GM18861 (cell line): Measurements from ENCODE around the gene MVP.
"Not testable (repeated sequence)": the region's sequence is repeated elsewhere in the genome, so short reads cannot be mapped to it uniquely, and the experiment has no call there.

Source experiments
- ATAC-seq: cut with Tn5 transposase; IDR thresholded peaks from one replicate; pipeline ENCODE4 v1.9.1; 2021; ENCODE audit not compliant: unreplicated experiment

Gene MVP

GRCh38 chr16:29869067-29869466, 48.8 kb downstream of the MVP start:
- ATAC-seq, result not testable (repeated sequence)

DNA sequence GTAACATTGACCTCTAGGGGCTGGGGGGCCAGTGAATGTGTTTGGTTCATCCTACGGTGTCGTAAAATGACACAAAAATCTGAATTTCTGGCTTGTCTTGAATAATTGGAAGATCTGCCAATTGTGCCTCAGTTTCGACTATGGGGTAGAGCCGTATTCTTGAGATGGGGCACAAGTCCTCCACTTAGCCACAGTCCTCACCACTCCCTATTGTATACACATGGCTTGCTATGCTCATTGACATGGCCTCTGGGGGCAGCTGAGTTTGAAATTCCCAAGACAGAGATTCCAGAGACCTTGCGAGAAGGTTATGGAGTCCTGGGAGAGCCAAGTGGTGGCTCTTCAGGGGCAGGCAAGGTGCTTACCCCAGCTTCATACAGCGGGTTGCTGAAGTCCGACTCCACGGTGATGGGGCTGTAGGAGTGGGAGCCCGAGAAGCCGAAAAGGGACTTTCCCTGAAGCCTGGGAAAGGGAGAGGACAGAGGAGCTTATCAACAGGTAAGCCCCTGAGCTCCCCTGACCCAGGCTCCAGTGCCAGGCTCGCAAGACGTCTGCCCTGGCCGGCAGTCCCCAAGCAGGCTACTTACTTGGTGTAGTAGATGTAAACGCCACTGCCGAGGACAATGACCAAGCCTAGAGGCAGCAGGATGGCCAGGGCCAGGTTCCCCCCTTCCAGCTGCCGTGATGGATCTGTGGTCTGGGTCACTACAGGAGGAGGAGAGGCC, 51.7 kb downstream of the MVP start:
- ATAC-seq, result no peak

GRCh38 chr16:29873319-29873718, 53.1 kb downstream of the MVP start:
- ATAC-seq, result no peak

GRCh38 chr16:29875206-29875605, 54.9 kb downstream of the MVP start:
- no peak for ATAC-seq

DNA sequence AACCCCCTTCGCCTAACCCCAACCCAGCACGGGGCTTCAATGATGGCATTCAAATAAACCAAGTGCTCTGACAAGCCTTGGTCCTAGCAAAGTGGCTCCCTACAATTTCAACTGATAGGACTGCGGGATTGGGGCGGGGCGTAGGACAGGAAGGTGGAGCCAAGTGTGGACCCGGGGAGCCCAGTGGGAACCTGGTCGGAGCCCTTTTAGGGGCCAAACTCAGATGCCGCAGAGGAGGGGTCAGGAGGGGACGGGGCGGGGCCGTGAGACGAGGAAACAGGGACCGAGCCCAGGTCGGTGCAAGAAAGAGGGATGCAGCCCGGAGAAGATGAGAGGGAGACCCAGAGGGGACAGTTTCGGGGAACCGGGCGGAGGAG, 55.9 kb downstream of the MVP start:
- no peak for ATAC-seq

DNA sequence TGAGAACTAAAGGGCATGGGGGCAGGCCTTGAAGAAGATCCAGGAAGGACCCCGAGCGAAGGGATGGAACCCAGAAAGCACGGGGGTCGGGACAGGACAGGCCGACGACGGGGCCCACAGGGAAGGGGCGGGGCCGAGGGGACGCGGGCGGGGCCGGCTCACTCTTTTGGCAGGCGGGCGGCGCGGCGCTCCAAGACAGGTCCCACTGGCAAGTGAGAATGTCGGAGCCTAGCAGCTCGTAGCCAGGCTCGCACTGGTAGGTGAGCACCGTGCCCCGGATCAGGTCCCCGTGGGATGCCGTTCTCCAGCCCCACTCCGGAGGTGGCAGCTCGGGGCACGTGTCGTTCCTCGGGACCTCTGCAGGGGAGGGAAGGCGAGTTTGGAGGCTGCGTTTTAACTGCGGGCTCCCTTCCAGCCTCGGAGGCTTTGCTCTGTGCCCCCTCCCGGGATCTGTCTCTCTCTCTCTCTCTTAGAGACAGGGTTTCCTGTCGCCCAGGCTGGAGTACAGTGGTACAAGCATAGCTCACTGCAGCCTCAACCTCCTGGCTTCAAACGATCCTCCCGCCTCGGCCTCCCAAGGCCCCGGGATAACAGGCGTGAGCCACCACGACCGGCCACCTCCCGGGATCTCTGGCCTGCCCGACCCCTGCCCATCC, 56.5 kb downstream of the MVP start:
- ATAC-seq, result no peak

DNA sequence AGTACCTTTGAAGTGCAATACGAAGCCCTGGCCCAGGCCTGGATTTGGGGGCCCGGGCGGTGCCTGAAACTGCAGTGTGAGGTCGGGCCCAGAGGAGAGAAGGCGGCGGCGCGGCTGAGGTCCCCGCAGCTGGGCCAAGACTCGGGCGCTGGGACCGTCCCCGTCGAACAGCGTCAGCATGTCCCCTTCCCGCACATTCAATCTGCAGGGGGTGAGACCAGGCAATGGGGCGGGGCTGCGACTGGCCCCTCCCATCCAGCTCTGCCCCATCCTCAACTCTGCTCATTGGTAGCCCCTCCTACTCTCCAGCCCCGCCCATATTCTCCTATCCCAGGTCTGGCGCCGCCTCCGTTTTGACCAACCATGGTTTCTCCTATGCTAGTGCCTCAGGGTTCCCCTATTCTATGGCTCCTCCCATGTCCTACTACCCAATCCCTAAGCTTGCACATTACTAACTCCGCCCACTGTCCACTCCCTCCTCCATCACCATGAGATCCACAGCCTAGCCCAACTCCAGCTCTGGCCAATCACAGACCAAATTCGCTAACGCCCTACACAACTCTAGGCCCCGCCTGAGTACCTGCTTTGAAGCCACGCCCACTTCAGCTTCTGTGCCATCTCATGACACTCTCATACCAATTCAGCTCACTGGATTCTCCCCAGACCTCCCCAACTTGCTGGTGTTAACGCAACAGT, 57.2 kb downstream of the MVP start:
- no peak for ATAC-seq

GRCh38 chr16:29878172-29878571, 57.9 kb downstream of the MVP start:
- ATAC-seq, result no peak

- ATAC-seq, result no peak
Measured at GRCh38 chr16:29881050-29881449, 60.8 kb downstream of the MVP start.

GRCh38 chr16:29883987-29884386, 63.7 kb downstream of the MVP start:
- no peak for ATAC-seq

GRCh38 chr16:29889372-29889771, 69.1 kb downstream of the MVP start:
- ATAC-seq, result not testable (repeated sequence)

DNA sequence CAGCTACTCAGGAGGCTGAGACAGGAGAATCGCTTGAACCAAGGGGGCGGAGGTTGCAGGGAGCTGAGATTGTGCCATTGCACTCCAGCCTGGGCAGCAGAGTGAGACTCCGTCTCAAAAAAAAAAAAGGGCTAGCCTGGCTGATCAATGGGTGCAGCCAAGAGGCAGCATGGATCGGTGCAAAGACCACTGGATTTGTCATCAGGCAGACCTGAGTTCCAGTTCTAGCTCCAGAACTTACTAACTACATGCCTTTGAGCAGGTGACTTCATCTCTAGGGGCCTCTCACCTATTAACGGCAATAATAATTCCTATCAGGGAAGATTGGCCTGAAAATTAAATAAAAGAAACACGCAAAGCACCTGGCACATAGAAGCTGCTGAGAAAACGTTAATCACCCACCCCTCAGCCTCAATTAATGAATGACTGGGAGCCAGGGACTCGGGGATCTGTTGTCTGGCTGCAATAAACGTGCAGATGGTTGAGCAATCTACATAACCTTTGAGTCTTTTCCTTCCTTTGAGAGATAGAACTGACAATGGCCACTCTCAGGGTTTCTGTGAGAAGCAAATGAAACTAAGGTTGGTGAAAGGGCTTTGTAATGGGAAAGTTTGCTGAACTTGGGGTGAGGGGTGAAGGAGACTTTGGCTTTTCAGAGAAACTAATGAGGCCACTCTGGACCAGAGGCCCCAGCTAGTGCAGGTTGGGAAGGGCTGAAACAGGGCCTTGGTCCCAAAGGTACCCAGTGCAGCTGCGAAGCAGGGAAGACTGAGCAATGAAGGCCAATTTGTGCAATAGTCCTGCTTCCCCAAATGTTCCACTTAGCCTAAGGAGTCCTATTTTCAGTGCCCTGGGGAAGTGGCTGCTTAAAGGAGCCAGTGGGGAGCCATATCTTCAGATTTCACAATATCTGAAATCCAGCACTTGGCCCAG, 71.5 kb downstream of the MVP start:
- ATAC-seq, result no peak

- ATAC-seq, result no peak
Measured at GRCh38 chr16:29892458-29892813, 72.2 kb downstream of the MVP start.

DNA sequence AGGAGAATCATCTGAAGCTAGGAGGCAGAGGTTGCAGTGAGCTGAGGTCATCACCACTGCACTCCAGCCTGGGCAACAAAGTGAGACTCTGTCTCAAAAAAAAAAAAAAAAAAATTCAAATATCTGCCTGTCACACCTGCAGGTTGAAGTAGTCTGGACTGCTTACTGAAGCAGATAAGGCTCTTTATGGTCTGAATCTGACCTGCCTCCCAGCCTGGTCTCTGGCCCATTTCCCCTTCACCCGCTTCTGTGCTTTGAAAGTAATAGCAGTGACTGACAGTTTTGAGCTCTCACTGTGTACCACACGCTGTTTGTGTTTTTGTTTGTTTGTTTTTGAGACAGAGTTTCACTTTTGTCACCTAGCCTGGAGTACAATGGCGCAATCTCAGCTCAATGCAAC, 73.3 kb downstream of the MVP start:
- no peak for ATAC-seq

DNA sequence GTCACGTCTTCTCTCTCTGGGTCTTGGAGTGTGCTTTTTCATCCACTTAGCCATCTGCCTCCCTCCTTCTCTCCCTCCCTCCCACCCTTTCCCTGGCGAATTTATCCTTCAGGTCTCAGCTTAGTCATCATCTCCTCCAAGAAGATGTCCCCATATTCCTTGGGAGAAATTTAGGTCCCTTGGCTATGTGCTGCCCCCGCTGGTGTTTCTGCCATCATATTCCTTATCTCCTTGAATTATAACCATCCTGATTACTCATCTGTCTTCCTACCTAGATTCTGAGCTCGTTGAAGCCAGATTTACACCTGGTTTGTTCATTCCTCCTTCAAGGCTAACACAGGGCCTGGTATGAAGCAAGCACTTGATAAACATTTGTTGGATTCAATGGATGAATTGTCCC, 74.1 kb downstream of the MVP start:
- no peak for ATAC-seq

- ATAC-seq, result no peak
Measured at GRCh38 chr16:29896841-29897240, 76.6 kb downstream of the MVP start.

GRCh38 chr16:29897333-29897732, 77.1 kb downstream of the MVP start:
- no peak for ATAC-seq
